ENCODE measurements around the gene CPXM2.

DNA sequence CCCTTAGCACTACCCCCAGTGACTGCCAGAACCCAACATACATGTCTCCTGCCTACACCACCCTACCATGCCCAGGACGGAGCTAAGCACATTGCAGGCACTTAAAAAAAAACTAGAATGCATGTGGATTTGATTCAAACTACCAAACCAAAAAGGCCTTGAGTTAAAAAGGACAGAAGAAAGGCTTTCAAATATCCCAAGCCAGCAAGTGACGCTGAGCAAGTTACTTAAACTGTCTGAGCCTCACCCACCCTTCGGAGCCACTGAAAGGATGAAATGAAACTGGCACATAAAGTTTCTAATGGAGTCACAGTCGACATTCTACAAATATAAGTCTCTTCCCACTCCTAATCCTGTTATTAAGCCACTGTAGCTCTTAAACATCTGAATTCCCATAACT is 1.8 kb downstream of the CPXM2 start:
- TF ChIP-seq POLR2AphosphoS5 (IDR thresholded peaks at IDR 0.05; ENCODE audit: low read depth, low read length) (no peak), POLR2A (IDR thresholded peaks at IDR 0.05; ENCODE audit: low read depth, low read length) (no peak), SPI1 (IDR thresholded peaks at IDR 0.05; ENCODE audit: low read depth, low read length) (no peak)
